SK-N-SH (cell line): ENCODE results near the gene DDX46. TPM values are rescaled to one million over a fixed set of nuclear protein-coding genes. Genes with fewer than 3 reads are reported as not detected.

ENCODE experiments used
- CTCF ChIA-PET: fragments of 300-600, 350-600 bp; formaldehyde crosslinking; extraction: SDS; loops from one replicate; lab custom pipeline; 2021; lab: Yijun Ruan, JAX
- POLR2A ChIA-PET: fragments of 350-600 bp; sonication (Branson Sonifier 250); formaldehyde crosslinking; extraction: SDS; loops from one replicate; lab custom pipeline; 2020; ENCODE audit warnings: antibody characterized with exemption, inconsistent platforms; lab: Yijun Ruan, JAX
- DNase-seq: peaks from one replicate; pipeline ENCODE4 v3.0.0; 2012
- H2AFZ ChIP-seq: fragments of 200-600 bp; sonication (generic); 2 replicates; pipeline ENCODE4 v1.8.1; 2016; ENCODE audit warnings: antibody characterized with exemption, mild to moderate bottlenecking, low read depth
- H3F3A ChIP-seq: fragments of 200-600 bp; sonication (generic); replicated peaks from 2 replicates; pipeline ENCODE3; 2016; ENCODE audit warnings: antibody characterized with exemption, mild to moderate bottlenecking; ENCODE audit not compliant: insufficient read depth
- H3K27ac ChIP-seq, 2 experiments: fragments of 200-500 bp in 1 of 2; fragments of 200-600 bp in 1 of 2; sonication (Bioruptor generic) in 1 of 2; sonication (generic), shearing (Covaris generic) in 1 of 2; 2 replicates each; pipeline versions ENCODE4 v1.5.1 to v1.6.1; 2014 to 2016; ENCODE audit warnings: low read depth in 2 of 2, inconsistent platforms in 1 of 2, low read length in 1 of 2, mild to moderate bottlenecking in 1 of 2, mixed read lengths in 1 of 2
- H3K27me3 ChIP-seq: fragments of 200-600 bp; sonication (generic), shearing (Covaris generic); 2 replicates; pipeline ENCODE4 v1.6.1; 2016; ENCODE audit warnings: mixed run types; ENCODE audit not compliant: insufficient read depth
- H3K36me3 ChIP-seq, 2 experiments: fragments of 200-500 bp in 1 of 2; fragments of 200-600 bp in 1 of 2; sonication (Bioruptor generic) in 1 of 2; sonication (generic) in 1 of 2; replicated peaks in 1 of 2; 2 replicates each; pipeline versions ENCODE3 to v1.5.1; 2014 to 2016; ENCODE audit warnings: low read length in 1 of 2, mild to moderate bottlenecking in 1 of 2; ENCODE audit not compliant: insufficient read depth in 2 of 2, control insufficient read depth in 1 of 2
- H3K4me1 ChIP-seq, 2 experiments: fragments of 200-500 bp in 1 of 2; fragments of 200-600 bp in 1 of 2; sonication (Bioruptor generic) in 1 of 2; sonication (generic), shearing (Covaris generic) in 1 of 2; 2 replicates each; pipeline versions ENCODE4 v1.5.1 to v1.6.1; 2014 to 2016; ENCODE audit warnings: low read depth in 1 of 2, low read length in 1 of 2, mixed run types in 1 of 2; ENCODE audit not compliant: insufficient read depth in 2 of 2, control insufficient read depth in 1 of 2
- H3K4me2 ChIP-seq: fragments of 200-600 bp; sonication (generic), shearing (Covaris generic); 2 replicates; pipeline ENCODE4 v1.6.1; 2017; ENCODE audit warnings: mixed run types
- H3K4me3 ChIP-seq, 2 experiments: fragments of 200-500 bp in 1 of 2; fragments of 200-600 bp in 1 of 2; sonication (Bioruptor generic) in 1 of 2; sonication (generic), shearing (Covaris generic) in 1 of 2; 2 replicates each; pipeline versions ENCODE4 v1.5.1 to v1.8.1; 2014 to 2016; ENCODE audit warnings: low read depth in 2 of 2, inconsistent platforms in 1 of 2, low read length in 1 of 2, mild to moderate bottlenecking in 1 of 2, mixed read lengths in 1 of 2, moderate library complexity in 1 of 2
- H3K79me2 ChIP-seq: fragments of 200-600 bp; sonication (generic); 2 replicates; pipeline ENCODE4 v1.8.1; 2017; ENCODE audit warnings: mild to moderate bottlenecking; ENCODE audit not compliant: insufficient read depth
- H3K9ac ChIP-seq: fragments of 200-600 bp; sonication (generic); 2 replicates; pipeline ENCODE4 v1.6.1; 2017; ENCODE audit warnings: mixed run types
- H3K9me2 ChIP-seq: fragments of 200-600 bp; sonication (generic); 2 replicates; pipeline ENCODE4 v1.6.1; 2017; ENCODE audit warnings: mixed run types
- H3K9me3 ChIP-seq: fragments of 200-600 bp; sonication (generic); 2 replicates; pipeline ENCODE4 v1.6.1; 2017; ENCODE audit warnings: mixed run types, mild to moderate bottlenecking, moderate library complexity
- H4K20me1 ChIP-seq: fragments of 200-600 bp; sonication (generic); 2 replicates; pipeline ENCODE4 v1.6.1; 2017; ENCODE audit warnings: mild to moderate bottlenecking, mixed run types; ENCODE audit not compliant: insufficient read depth
- CHD2 ChIP-seq: fragments of 150-350 bp; IDR thresholded peaks from 2 replicates; pipeline ENCODE4 v1.6.1; 2018; ENCODE audit warnings: low read length; ENCODE audit not compliant: partially characterized antibody
- CTCF ChIP-seq: fragments of 200-600 bp; sonication (generic); IDR thresholded peaks from 2 replicates; pipeline ENCODE4 v1.6.1; 2017; ENCODE audit warnings: antibody characterized with exemption, mild to moderate bottlenecking, moderate library complexity
- EZH2phosphoT487 ChIP-seq: fragments of 200-600 bp; sonication (generic); IDR thresholded peaks from 2 replicates; pipeline ENCODE4 v1.6.1; 2017; ENCODE audit warnings: low read depth, mixed run types, mild to moderate bottlenecking, antibody characterized with exemption, moderate library complexity, borderline replicate concordance
- FOSL2 ChIP-seq: IDR thresholded peaks from 2 replicates; pipeline ENCODE4 v1.4.0; 2012; ENCODE audit warnings: low read depth, mild to moderate bottlenecking, moderate library complexity, borderline replicate concordance
- MXI1 ChIP-seq: IDR thresholded peaks from 2 replicates; pipeline ENCODE4 v1.6.1; 2012; ENCODE audit warnings: mild to moderate bottlenecking, low read depth, low read length, improper control_type of control experiment
- PBX3 ChIP-seq: IDR thresholded peaks from 2 replicates; pipeline ENCODE4; 2012
- REST ChIP-seq: IDR thresholded peaks from 2 replicates; pipeline ENCODE4 v1.6.1; 2012; ENCODE audit warnings: mild to moderate bottlenecking, low read depth, low read length, moderate library complexity
- RFX5 ChIP-seq: IDR thresholded peaks from 2 replicates; pipeline ENCODE4 v1.6.1; 2012; ENCODE audit warnings: mild to moderate bottlenecking, improper control_type of control experiment, low read length
- RXRA ChIP-seq: IDR thresholded peaks from 2 replicates; pipeline ENCODE4 v1.4.0; 2012; ENCODE audit warnings: low read depth, mild to moderate bottlenecking, borderline replicate concordance
- TAF1 ChIP-seq: IDR thresholded peaks from 2 replicates; pipeline ENCODE4 v1.6.1; 2012; ENCODE audit warnings: low read depth, mild to moderate bottlenecking, low read length, moderate library complexity, borderline replicate concordance
- TEAD4 ChIP-seq: IDR thresholded peaks from 2 replicates; pipeline ENCODE4 v1.4.0; 2012; ENCODE audit warnings: mild to moderate bottlenecking, borderline replicate concordance; ENCODE audit not compliant: insufficient read depth
- USF1 ChIP-seq: IDR thresholded peaks from 2 replicates; pipeline ENCODE4 v1.4.0; 2012; ENCODE audit warnings: low read depth, borderline replicate concordance
- WGBS: methylation state at CpG from one replicate; pipeline ENCODE4 v1.1.6; 2017; ENCODE audit warnings: low lambda C conversion rate; 5-methylcytosine and 5-hydroxymethylcytosine counted together
- polyA plus RNA-seq, 3 experiments: library from polyadenylated mRNA; depleted of rRNA; stranded (reverse); fragments of >200 nt; gene quantifications; 2 replicates each; pipeline ENCODE4 v1.2.3, GENCODE V29; 2012

The DDX46 gene
- polyA plus RNA-seq, 1 of the 3 experiments (the other 2 are of a cell fraction), result 20.3 TPM

- no peak for TF ChIP-seq REST
- TF ChIP-seq FOSL2, result no peak
- TF ChIP-seq TAF1, result peak; percentile 59; the same call in 1 of the 2 replicates
- TF ChIP-seq TEAD4, result no peak
- TF ChIP-seq RXRA, result no peak
- TF ChIP-seq PBX3, result no peak; the same call in 1 of the 2 replicates
- no peak for TF ChIP-seq EZH2phosphoT487
Measured at GRCh38 chr5:134738133-134738962, 20.2 kb upstream of the DDX46 start, which contains the start of gene CAMLG (continued).

- H4K20me1 ChIP-seq, result 0 out of 2 replicates have a peak, but pooled peaks cover 3% of the 10 kb centered on the region
- no peaks in the 10 kb centered on the region for H3K27me3 ChIP-seq
- peaks cover 57% of the 10 kb centered on the region for H3K79me2 ChIP-seq
- DNase-seq, result peak; percentile 48
- H3F3A ChIP-seq, result peaks cover 8% of the 10 kb centered on the region
- peaks cover 6 to 26% of the 10 kb centered on the region in 2 experiments for H3K36me3 ChIP-seq
- WGBS, result 5% methylated on average over 21 of the region's 21 CpGs
- TF ChIP-seq CHD2 (no peak), RFX5 (no peak), USF1 (no peak), CTCF (peak; percentile 34), MXI1 (peak; percentile 39; the same call in 1 of the 2 replicates)
- ChIA-PET POLR2A (interaction anchor here (0.7 to 2.1 kb wide), 6 partner anchors 19 to 1847 kb away, joined by 3 to 11 read pairs (median 6); partner anchors contain the start of genes DDX46, HSPA4, PCBD2 and TXNDC15), CTCF (interaction anchor here (0.7 to 3.5 kb wide), 11 partner anchors 12 to 592 kb away, joined by 3 to 16 read pairs (median 6); partner anchors contain the start of genes C5orf24, DDX46 and PCBD2)
- H3K9ac ChIP-seq, result peak overlapping the region; percentile 79
- H3K9me2 ChIP-seq, result no peaks in the 10 kb centered on the region
- peak overlapping the region; percentile 78 for H3K4me2 ChIP-seq
- H3K4me1 ChIP-seq, result peaks cover 0 to 12% of the 10 kb centered on the region in 2 experiments; a peak in 2 of 4 replicates
- peak overlapping the region; percentile 76 to 84 for H3K4me3 ChIP-seq
- no peaks in the 10 kb centered on the region for H3K9me3 ChIP-seq
- H3K27ac ChIP-seq, result peak overlapping the region; percentile 65 to 90
- H2AFZ ChIP-seq, result peak overlapping the region; percentile 84
Measured at GRCh38 chr5:134738963-134739661, 19.5 kb upstream of the DDX46 start.
